Measurements from ENCODE around the gene SLC4A9.

GRCh38 chr5:140381972-140382371, 22.0 kb downstream of the SLC4A9 start:
- TF ChIP-seq CTCF (IDR thresholded peaks at IDR 0.05; ENCODE audit: poor library complexity) (no peak), EZH2 (IDR thresholded peaks at IDR 0.05; ENCODE audit: borderline replicate concordance) (no peak), EZH2phosphoT487 (IDR thresholded peaks at IDR 0.05; ENCODE audit: low read depth, severe bottlenecking, unreplicated experiment) (no peak)

All from hepatocyte (in vitro differentiated cells).